Measurements from ENCODE around the gene CD59. TPM values are rescaled to one million over a fixed set of nuclear protein-coding genes. Genes with fewer than 3 reads are reported as not detected.

CD59 gene
- polyA plus RNA-seq, 2 donors, result 328 to 334 TPM

GRCh38 chr11:33700063-33700501, 36.1 kb downstream of the CD59 start:
- H3K9me3 ChIP-seq (ENCODE audit: control insufficient read depth in 2 of 2, insufficient read depth in 1 of 2, low read depth in 1 of 2, low read length in 1 of 2), result no peaks in the 10 kb centered on the region
- peak overlapping the region; percentile 85 to 92 for H3K27ac ChIP-seq (ENCODE audit: low read depth in 2 of 2, low read length in 1 of 2)
- H3K4me1 ChIP-seq (ENCODE audit: control insufficient read depth in 2 of 2, insufficient read depth in 2 of 2, low read length in 1 of 2), result peaks cover 4 to 11% of the 10 kb centered on the region in 2 donors
- 29 to 40% methylated on average over 18 to 25 of the region's 25 CpGs for WGBS, 2 donors
- H3K4me3 ChIP-seq (ENCODE audit: low read depth in 1 of 2, low read length in 2 of 2), result peak overlapping the region; percentile 20 to 51
- H3K27me3 ChIP-seq (ENCODE audit: control insufficient read depth in 1 of 2, insufficient read depth in 2 of 2, low read length in 2 of 2), result no peaks in the 10 kb centered on the region
- H3K36me3 ChIP-seq (ENCODE audit: control insufficient read depth in 2 of 2, insufficient read depth in 2 of 2, low read length in 1 of 2), result no peaks in the 10 kb centered on the region

- 68 to 71% methylated on average over 12 of the region's 12 CpGs for WGBS, 2 donors
- no peaks in the 10 kb centered on the region for H3K27me3 ChIP-seq (ENCODE audit: control insufficient read depth in 1 of 2, insufficient read depth in 2 of 2, low read length in 2 of 2)
- H3K4me3 ChIP-seq (ENCODE audit: low read depth in 1 of 2, low read length in 2 of 2), result peak overlapping the region in 1 of 2 donors; percentile 51
- no peaks in the 10 kb centered on the region for H3K9me3 ChIP-seq (ENCODE audit: control insufficient read depth in 2 of 2, insufficient read depth in 1 of 2, low read depth in 1 of 2, low read length in 1 of 2)
- H3K27ac ChIP-seq (ENCODE audit: low read depth in 2 of 2, low read length in 1 of 2), result peak overlapping the region; percentile 85 to 92
- H3K4me1 ChIP-seq (ENCODE audit: control insufficient read depth in 2 of 2, insufficient read depth in 2 of 2, low read length in 1 of 2), result peaks cover 4 to 11% of the 10 kb centered on the region in 2 donors
- H3K36me3 ChIP-seq (ENCODE audit: control insufficient read depth in 2 of 2, insufficient read depth in 2 of 2, low read length in 1 of 2), result no peaks in the 10 kb centered on the region
Measured at GRCh38 chr11:33699515-33700062, 36.6 kb downstream of the CD59 start.

GRCh38 chr11:33698921-33699320, 37.3 kb downstream of the CD59 start:
- no peak overlapping the region for H3K4me3 ChIP-seq (ENCODE audit: low read depth in 1 of 2, low read length in 2 of 2)
- peak overlapping the region; percentile 85 to 92 for H3K27ac ChIP-seq (ENCODE audit: low read depth in 2 of 2, low read length in 1 of 2)
- no peaks in the 10 kb centered on the region for H3K27me3 ChIP-seq (ENCODE audit: control insufficient read depth in 1 of 2, insufficient read depth in 2 of 2, low read length in 2 of 2)
- H3K4me1 ChIP-seq (ENCODE audit: control insufficient read depth in 2 of 2, insufficient read depth in 2 of 2, low read length in 1 of 2), result peaks cover 2 to 11% of the 10 kb centered on the region in 2 donors
- H3K9me3 ChIP-seq (ENCODE audit: control insufficient read depth in 2 of 2, insufficient read depth in 1 of 2, low read depth in 1 of 2, low read length in 1 of 2), result no peaks in the 10 kb centered on the region
- 80 to 81% methylated on average over 5 of the region's 5 CpGs for WGBS, 2 donors
- no peaks in the 10 kb centered on the region for H3K36me3 ChIP-seq (ENCODE audit: control insufficient read depth in 2 of 2, insufficient read depth in 2 of 2, low read length in 1 of 2)

GRCh38 chr11:33697997-33698396, 38.2 kb downstream of the CD59 start:
- H3K4me3 ChIP-seq (ENCODE audit: low read depth in 1 of 2, low read length in 2 of 2), result no peak overlapping the region
- no peaks in the 10 kb centered on the region for H3K9me3 ChIP-seq (ENCODE audit: control insufficient read depth in 2 of 2, insufficient read depth in 1 of 2, low read depth in 1 of 2, low read length in 1 of 2)
- peaks cover 0 to 9% of the 10 kb centered on the region in 2 donors for H3K4me1 ChIP-seq (ENCODE audit: control insufficient read depth in 2 of 2, insufficient read depth in 2 of 2, low read length in 1 of 2)
- H3K27me3 ChIP-seq (ENCODE audit: control insufficient read depth in 1 of 2, insufficient read depth in 2 of 2, low read length in 2 of 2), result no peaks in the 10 kb centered on the region
- WGBS, 2 donors, result 75 to 82% methylated on average over 3 of the region's 3 CpGs
- no peaks in the 10 kb centered on the region for H3K36me3 ChIP-seq (ENCODE audit: control insufficient read depth in 2 of 2, insufficient read depth in 2 of 2, low read length in 1 of 2)
- H3K27ac ChIP-seq (ENCODE audit: low read depth in 2 of 2, low read length in 1 of 2), result peak overlapping the region; percentile 37 to 45

GRCh38 chr11:33696931-33697638, 39.1 kb downstream of the CD59 start:
- 72 to 79% methylated on average over 6 of the region's 6 CpGs for WGBS, 2 donors
- Histone ChIP-seq H3K9me3 (ENCODE audit: control insufficient read depth in 2 of 2, insufficient read depth in 1 of 2, low read depth in 1 of 2, low read length in 1 of 2) (no peaks in the 10 kb centered on the region), H3K4me3 (ENCODE audit: low read depth in 1 of 2, low read length in 2 of 2) (no peak overlapping the region), H3K36me3 (ENCODE audit: control insufficient read depth in 2 of 2, insufficient read depth in 2 of 2, low read length in 1 of 2) (no peaks in the 10 kb centered on the region), H3K4me1 (ENCODE audit: control insufficient read depth in 2 of 2, insufficient read depth in 2 of 2, low read length in 1 of 2) (peaks cover 0 to 13% of the 10 kb centered on the region in 2 donors), H3K27me3 (ENCODE audit: control insufficient read depth in 1 of 2, insufficient read depth in 2 of 2, low read length in 2 of 2) (no peaks in the 10 kb centered on the region), H3K27ac (ENCODE audit: low read depth in 2 of 2, low read length in 1 of 2) (peak overlapping the region; percentile 80 to 90)

DNA sequence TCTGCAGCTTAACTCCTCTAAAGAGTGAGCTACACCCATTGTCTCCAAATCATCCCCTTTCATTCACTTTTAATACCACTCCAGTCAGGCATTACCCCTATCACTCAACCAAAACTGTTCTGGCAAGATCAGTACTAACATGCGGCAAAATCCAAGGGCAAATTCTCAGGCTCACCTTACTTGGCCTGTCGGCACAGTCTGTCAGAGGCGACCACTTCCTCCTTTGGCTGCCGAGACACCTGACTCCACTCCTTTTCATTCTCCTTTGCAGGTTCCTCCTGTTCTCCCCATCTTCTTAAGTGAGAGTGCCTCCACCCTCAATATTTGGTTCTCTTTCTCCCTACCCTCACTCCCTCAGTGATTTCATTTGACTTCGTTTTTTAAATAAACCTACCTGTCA, 39.8 kb downstream of the CD59 start:
- WGBS, 2 donors, result 42 to 44% methylated on average over 5 of the region's 5 CpGs
- no peak overlapping the region for H3K4me3 ChIP-seq (ENCODE audit: low read depth in 1 of 2, low read length in 2 of 2)
- no peaks in the 10 kb centered on the region for H3K9me3 ChIP-seq (ENCODE audit: control insufficient read depth in 2 of 2, insufficient read depth in 1 of 2, low read depth in 1 of 2, low read length in 1 of 2)
- no peaks in the 10 kb centered on the region for H3K36me3 ChIP-seq (ENCODE audit: control insufficient read depth in 2 of 2, insufficient read depth in 2 of 2, low read length in 1 of 2)
- H3K27me3 ChIP-seq (ENCODE audit: control insufficient read depth in 1 of 2, insufficient read depth in 2 of 2, low read length in 2 of 2), result no peaks in the 10 kb centered on the region
- H3K4me1 ChIP-seq (ENCODE audit: control insufficient read depth in 2 of 2, insufficient read depth in 2 of 2, low read length in 1 of 2), result peaks cover 0 to 16% of the 10 kb centered on the region in 2 donors
- peak overlapping the region; percentile 80 to 90 for H3K27ac ChIP-seq (ENCODE audit: low read depth in 2 of 2, low read length in 1 of 2)

GRCh38 chr11:33695051-33695566, 41.1 kb downstream of the CD59 start:
- H3K9me3 ChIP-seq (ENCODE audit: control insufficient read depth in 2 of 2, insufficient read depth in 1 of 2, low read depth in 1 of 2, low read length in 1 of 2), result no peaks in the 10 kb centered on the region
- WGBS, 2 donors, result 55 to 65% methylated on average over 4 of the region's 4 CpGs
- no peaks in the 10 kb centered on the region for H3K36me3 ChIP-seq (ENCODE audit: control insufficient read depth in 2 of 2, insufficient read depth in 2 of 2, low read length in 1 of 2)
- peaks cover 0 to 22% of the 10 kb centered on the region in 2 donors for H3K4me1 ChIP-seq (ENCODE audit: control insufficient read depth in 2 of 2, insufficient read depth in 2 of 2, low read length in 1 of 2)
- H3K27me3 ChIP-seq (ENCODE audit: control insufficient read depth in 1 of 2, insufficient read depth in 2 of 2, low read length in 2 of 2), result no peaks in the 10 kb centered on the region
- H3K4me3 ChIP-seq (ENCODE audit: low read depth in 1 of 2, low read length in 2 of 2), result no peak overlapping the region
- peak overlapping the region; percentile 44 to 74 for H3K27ac ChIP-seq (ENCODE audit: low read depth in 2 of 2, low read length in 1 of 2)

- no peak overlapping the region for H3K4me3 ChIP-seq (ENCODE audit: low read depth in 1 of 2, low read length in 2 of 2)
- 75 to 82% methylated on average over 4 of the region's 4 CpGs for WGBS, 2 donors
- H3K4me1 ChIP-seq (ENCODE audit: control insufficient read depth in 2 of 2, insufficient read depth in 2 of 2, low read length in 1 of 2), result peaks cover 0 to 22% of the 10 kb centered on the region in 2 donors
- no peaks in the 10 kb centered on the region for H3K9me3 ChIP-seq (ENCODE audit: control insufficient read depth in 2 of 2, insufficient read depth in 1 of 2, low read depth in 1 of 2, low read length in 1 of 2)
- H3K27ac ChIP-seq (ENCODE audit: low read depth in 2 of 2, low read length in 1 of 2), result peak overlapping the region; percentile 44 to 74
- H3K27me3 ChIP-seq (ENCODE audit: control insufficient read depth in 1 of 2, insufficient read depth in 2 of 2, low read length in 2 of 2), result no peaks in the 10 kb centered on the region
- no peaks in the 10 kb centered on the region for H3K36me3 ChIP-seq (ENCODE audit: control insufficient read depth in 2 of 2, insufficient read depth in 2 of 2, low read length in 1 of 2)
Measured at GRCh38 chr11:33694346-33695050, 41.7 kb downstream of the CD59 start.

- 51 to 57% methylated on average over 5 of the region's 5 CpGs for WGBS, 2 donors
- Histone ChIP-seq H3K27ac (ENCODE audit: low read depth in 2 of 2, low read length in 1 of 2) (peak overlapping the region; percentile 79 to 94), H3K4me1 (ENCODE audit: control insufficient read depth in 2 of 2, insufficient read depth in 2 of 2, low read length in 1 of 2) (peaks cover 0 to 27% of the 10 kb centered on the region in 2 donors), H3K36me3 (ENCODE audit: control insufficient read depth in 2 of 2, insufficient read depth in 2 of 2, low read length in 1 of 2) (no peaks in the 10 kb centered on the region), H3K9me3 (ENCODE audit: control insufficient read depth in 2 of 2, insufficient read depth in 1 of 2, low read depth in 1 of 2, low read length in 1 of 2) (no peaks in the 10 kb centered on the region), H3K4me3 (ENCODE audit: low read depth in 1 of 2, low read length in 2 of 2) (no peak overlapping the region), H3K27me3 (ENCODE audit: control insufficient read depth in 1 of 2, insufficient read depth in 2 of 2, low read length in 2 of 2) (no peaks in the 10 kb centered on the region)
Measured at GRCh38 chr11:33692541-33692940, 43.7 kb downstream of the CD59 start.
